ENCODE measurements around the gene PIP5K1B.

DNA sequence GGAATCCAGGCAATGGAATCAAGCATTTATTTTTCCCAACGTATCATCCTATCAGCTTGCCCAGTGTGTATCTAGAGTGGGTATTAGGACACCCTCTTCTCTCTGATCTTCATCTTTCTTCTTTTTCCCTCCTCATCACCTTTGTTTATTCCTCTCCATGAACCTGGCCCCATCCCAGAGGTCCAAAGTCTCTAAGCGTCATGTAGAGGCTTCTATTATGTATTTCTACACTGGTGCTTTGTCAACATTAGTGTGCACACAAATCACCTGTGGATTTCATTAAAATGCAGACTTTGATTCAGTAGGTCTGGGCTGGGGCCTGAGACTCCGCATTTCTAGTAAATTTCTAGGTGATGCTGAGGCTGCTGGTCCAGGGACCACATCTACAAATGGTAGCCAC, 19.8 kb upstream of the PIP5K1B start:
- TF ChIP-seq, protein P1, sequence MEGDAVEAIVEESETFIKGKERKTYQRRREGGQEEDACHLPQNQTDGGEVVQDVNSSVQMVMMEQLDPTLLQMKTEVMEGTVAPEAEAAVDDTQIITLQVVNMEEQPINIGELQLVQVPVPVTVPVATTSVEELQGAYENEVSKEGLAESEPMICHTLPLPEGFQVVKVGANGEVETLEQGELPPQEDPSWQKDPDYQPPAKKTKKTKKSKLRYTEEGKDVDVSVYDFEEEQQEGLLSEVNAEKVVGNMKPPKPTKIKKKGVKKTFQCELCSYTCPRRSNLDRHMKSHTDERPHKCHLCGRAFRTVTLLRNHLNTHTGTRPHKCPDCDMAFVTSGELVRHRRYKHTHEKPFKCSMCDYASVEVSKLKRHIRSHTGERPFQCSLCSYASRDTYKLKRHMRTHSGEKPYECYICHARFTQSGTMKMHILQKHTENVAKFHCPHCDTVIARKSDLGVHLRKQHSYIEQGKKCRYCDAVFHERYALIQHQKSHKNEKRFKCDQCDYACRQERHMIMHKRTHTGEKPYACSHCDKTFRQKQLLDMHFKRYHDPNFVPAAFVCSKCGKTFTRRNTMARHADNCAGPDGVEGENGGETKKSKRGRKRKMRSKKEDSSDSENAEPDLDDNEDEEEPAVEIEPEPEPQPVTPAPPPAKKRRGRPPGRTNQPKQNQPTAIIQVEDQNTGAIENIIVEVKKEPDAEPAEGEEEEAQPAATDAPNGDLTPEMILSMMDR (IDR thresholded peaks at IDR 0.05; ENCODE audit: borderline replicate concordance, extremely low read depth, low read length, poor library complexity, severe bottlenecking) = no peak
- TF ChIP-seq EZH2 (IDR thresholded peaks at IDR 0.05; ENCODE audit: borderline replicate concordance, low read depth, low read length, severe bottlenecking) = no peak
